ENCODE measurements around the gene OVOL2. TPM values are rescaled to one million over a fixed set of nuclear protein-coding genes. Genes with fewer than 3 reads are reported as not detected.

Gene OVOL2
- total RNA-seq, 1 donor: not detected

DNA sequence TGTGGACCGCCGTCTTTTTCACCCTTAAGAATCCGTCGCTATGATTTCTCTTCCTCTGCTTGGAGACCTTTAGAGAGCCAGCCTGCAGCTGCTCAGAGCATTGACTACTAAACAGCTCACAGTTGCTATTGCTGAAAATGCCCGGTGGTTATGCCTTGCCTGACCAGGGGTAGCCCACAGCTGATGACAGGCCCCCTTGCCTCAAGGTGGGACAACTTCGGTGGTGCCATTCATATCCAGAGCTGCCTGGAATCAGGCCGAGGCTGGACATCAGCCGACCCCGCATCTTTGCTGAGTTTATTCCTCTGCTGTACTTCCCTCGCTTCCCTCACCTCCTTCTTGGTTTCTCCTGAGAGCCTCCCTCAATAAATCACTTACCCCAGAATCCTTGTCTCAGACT is 39.6 kb downstream of the OVOL2 start:
- no peak for DNase-seq (ENCODE audit: low read depth in 2 of 3, low spot score in 2 of 3)

DNA sequence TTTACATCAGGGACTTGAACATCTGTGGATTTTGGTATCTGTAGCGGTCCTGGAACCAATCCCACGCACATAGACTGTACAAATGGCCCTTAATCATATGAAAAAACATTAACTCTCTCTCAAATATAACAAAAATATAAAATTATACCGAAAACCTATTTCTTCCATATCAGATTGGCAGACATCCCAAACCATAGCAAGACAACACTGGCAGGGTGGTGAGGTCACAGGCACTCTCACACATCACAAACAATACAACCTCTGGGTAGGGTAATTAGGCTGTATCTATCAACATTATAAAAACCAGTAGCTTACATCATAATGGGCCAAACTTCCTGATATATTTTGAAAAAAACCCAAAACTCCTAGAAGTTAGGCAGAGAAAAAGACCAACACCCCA is 40.9 kb downstream of the OVOL2 start:
- no peak for DNase-seq (ENCODE audit: low read depth in 2 of 3, low spot score in 2 of 3)

DNA sequence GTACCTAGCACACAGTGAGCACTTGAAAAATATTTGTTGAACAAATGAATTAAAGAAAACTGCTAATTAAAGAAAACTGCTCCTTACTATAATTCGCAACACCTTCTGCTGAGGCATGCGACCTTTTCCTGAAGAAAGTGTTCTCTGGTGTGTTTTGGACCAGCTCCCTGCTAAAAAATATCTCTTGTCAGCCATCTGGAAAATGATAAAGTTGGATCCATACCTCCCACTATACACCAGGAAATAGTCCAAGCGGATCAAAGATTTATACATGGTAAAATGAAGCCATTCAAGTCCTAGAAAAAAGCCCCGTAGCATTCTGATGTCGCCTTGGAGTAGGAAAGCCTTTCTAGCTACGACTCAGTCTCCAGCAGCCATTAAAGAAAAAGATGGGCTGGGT is 43.3 kb downstream of the OVOL2 start:
- DNase-seq (ENCODE audit: low read depth in 2 of 3, low spot score in 2 of 3): no peak

DNA sequence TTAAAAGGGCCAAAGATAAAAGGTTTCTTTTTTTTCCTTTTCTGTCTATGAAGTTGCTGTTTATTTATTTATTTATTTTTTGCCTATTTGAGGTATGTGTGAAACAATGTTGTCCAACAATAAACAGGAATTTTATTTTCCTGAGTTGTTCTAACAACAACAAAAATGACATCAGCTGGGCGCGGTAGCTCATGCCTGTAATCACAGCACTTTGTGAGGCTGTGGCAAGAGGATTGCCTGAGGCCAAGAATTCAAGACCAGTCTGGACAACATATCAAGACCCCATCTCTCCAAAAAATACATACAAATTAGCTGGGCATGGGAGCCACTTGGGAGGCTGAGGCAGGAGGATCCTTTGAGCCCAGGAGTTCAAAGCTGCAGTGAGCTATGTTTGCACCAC is 44.8 kb downstream of the OVOL2 start:
- DNase-seq (ENCODE audit: low read depth in 2 of 3, low spot score in 2 of 3): no peak

DNA sequence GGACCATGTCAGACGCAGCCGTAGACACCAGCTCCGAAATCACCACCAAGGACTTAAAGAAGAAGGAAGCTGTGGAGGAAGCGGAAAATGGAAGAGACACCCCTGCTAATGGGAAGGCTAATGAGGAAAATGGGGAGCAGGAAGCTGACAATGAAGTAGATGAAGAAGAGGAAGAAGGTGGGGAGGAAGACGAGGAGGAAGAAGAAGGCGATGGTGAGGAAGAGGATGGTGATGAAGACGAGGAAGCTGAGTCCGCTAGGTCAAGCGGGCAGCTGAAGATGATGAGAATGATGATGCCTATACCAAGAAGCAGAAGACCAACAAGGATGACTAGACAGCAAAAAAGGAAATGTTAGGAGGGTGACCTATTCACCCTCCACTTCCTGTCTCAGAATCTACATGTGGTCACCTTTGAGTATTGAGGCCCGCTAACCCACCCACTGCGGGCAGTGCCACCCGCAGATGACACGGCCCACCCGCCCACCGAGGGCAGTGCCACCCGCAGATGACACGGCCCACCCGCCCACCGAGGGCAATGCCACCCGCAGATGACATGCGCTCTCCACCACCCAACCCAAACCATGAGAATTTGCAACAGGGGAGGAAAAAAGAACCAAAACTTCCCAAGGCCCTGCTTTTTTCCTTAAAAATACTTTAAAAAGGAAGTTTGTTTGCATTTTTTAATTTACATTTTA is 45.6 kb downstream of the OVOL2 start:
- no peak for DNase-seq (ENCODE audit: low read depth in 2 of 3, low spot score in 2 of 3)

DNA sequence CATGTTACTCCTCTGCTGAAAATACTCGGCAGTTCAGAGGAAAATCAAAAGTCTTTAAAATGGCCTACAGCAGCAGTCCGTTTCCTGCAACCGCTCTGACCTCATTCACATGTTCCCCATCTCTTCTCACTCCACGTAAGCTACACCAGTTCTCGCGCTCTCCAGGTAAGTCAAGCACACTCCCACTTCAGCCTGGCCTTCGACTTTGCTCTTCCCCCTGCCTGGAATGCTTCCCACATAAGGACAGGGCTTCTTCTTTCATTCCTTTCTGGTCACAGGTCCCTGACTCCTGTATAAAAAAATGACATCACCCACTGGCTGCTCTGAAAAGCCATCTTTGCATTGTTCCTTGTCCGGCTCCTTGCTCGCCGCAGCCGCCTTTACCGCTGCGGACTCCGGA is 46.2 kb downstream of the OVOL2 start:
- DNase-seq (ENCODE audit: low read depth in 2 of 3, low spot score in 2 of 3): no peak

DNA sequence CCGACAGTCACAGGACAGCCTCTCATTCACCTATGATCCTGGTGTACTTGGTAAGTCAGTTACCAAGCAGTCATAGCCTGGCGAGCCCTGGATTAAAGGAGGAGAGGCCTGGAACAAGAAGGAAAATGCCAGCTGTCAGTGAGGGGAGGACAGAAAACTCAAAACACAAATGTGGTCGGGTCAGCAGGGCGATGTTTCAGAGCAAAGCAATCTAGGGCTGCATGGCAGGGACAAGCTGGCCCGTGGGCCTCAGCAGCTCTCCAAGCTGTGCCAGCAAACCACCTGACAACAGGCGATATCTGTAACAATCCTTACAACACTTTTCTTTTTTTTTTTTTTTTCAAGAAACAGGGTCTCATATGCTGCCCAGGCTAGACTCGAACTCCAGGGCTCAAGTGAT is 48.6 kb downstream of the OVOL2 start:
- DNase-seq (ENCODE audit: low read depth in 2 of 3, low spot score in 2 of 3): no peak

DNA sequence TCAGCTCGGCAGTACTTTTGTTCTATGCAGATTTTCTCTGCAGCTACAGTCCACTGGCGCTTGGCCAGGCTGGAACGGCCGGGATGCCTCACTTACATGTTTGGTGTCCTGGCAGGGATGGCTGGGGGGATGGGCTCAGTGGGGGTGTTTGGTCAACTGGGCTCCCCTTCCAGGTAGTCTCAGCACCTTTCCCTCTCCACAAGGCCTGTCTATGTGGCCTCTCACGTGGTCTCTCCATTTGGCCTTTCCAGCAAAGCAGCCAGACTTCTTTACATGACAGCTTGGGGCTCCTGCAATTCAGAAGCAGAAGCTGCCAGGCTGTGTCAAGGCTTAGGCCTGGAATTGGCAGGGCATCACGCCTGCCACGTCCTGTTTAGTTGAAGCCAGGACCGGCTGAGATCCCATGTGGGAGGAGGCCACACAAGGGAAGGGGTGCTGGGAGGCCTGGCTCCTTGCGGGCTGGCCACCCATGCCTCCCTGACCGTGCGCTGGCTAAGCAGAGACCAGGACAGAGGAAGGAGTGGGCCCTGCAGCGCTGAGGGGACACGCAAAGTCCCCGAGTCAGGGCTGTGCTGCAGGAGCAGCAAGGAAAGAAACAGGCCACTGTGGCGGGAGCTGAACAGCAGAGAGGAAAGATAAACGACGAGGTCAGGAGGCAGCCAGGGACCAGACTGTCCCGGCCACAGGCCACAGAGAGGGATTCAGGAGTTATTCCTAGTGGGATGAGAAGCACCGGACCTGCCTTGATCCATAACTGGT is 50.0 kb downstream of the OVOL2 start:
- no peak for DNase-seq (ENCODE audit: low read depth in 2 of 3, low spot score in 2 of 3)

DNA sequence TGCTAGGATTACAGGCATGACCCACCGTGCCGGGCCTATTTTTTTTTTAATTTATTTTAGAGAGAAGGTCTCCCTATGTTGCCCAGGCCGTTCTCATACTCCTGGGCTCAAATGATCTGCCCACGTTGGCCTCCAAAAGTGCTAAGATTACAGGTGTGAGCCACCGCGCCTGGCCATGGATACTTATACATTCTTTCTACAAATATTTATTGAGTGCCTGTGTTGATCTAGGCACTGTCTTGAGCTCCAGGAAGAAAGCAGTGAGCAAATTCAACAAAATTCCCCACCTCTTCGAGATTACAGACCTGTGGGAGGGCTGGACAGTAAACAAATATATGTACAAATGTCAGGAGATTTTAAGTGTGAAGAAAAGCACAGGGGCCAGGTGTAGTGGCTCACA is 51.0 kb downstream of the OVOL2 start:
- DNase-seq (ENCODE audit: low read depth in 2 of 3, low spot score in 2 of 3): no peak

DNA sequence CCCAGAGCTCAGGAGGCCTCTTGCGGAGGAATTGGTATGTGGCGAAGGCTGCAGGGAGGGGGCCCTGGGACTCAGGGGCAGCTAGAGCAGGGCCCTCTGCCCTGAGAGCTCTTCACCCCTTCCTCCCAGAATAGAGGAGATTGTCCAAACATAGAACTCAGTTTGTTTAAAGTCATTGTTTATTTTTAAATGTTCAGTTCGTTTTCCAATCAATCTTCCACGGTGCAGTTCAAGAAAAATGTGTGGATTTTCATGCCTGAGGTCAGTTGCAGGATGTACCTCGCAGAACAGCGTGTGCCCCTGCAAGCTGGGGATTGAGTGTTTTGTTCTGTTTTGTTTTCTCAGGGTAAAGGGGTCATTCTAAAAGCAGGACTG is 51.7 kb downstream of the OVOL2 start:
- DNase-seq (ENCODE audit: low read depth in 2 of 3, low spot score in 2 of 3): no peak

DNA sequence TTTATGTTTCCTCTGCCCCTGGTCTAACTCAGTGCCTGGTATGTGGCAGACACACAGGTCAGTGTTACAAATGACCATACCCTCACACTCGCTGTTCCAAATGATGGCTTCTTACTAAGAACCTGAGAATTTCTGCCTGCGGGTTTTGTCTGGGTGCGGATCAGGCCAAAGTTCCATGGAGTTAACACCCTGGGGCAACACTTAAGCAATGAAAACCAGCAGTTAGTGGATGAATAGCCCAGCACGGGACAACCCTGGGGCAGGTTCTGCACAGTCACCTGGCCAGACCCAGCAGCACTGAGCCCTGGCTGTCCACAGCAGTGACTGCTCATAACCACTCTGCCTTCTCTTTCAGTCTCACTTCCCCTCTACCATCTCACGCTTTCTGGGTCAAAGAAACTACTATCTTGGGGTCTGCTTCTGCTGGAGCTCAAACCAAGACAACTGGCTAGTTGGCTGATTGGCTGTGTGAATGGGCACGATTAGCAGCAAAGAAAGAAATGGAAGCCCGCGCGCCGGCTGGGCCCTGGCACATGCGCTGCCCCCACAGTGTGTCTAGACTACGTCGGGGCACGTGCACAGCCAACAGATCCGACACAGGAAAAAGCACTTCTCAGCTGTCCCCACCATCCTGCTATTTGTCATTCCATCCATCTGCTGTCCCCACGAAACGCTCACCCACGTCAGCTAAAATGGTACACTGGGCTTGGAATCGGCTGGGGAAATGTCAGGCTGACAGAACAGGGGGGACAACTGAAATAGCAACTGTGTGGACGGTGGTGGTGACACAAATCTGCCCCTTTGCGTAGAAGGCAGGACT is 52.3 kb downstream of the OVOL2 start:
- DNase-seq (ENCODE audit: low read depth in 2 of 3, low spot score in 2 of 3): no peak

DNA sequence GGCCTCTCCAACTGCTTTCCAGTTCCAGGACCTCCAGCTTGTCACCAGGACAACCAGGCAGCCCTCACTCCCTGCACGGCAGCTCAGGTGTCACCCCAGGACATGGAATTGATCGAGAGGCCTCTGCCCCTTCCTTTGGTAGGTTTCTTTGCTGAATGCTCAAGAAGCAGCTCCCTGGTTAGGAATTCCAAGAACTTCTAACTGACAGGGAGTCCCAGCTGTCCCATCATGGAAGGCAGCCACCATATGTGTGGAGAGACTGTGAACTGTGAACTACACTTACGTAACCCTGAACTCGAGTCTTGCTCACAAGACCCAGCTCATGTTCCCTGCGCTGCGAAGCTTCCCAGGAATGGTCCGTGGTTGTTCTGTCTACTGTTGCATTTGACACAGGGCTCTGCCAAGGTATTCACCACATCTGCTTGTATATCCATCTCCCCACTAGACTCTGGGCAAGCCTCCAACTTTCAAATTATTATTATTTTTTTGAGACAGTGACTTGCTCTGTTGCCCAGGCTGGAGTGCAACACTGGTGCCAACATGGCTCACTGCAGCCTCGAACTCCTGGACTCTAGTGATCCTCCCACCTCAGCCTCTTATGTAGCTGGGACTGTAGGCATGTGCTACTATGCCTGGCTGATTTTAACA is 53.2 kb downstream of the OVOL2 start:
- DNase-seq (ENCODE audit: low read depth in 2 of 3, low spot score in 2 of 3): no peak

DNA sequence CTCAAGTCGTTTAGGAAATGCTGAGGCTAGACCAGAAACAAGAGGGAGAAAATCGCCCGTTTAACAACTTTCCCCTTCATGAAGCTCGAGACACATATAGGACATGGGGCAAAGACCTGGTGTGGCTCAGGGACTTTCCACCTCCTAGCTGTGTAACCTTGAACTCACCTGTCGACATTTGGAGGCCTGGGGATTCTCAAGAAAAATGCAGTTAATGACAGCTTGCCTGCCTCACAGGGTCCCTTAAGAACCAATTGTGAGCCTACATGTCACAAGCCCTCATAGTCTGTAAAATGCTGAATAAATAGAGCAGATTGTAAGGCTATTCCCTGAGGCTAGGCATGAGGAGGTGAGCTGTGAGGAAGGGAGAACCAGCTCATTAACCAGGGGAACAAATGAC is 53.8 kb downstream of the OVOL2 start:
- no peak for DNase-seq (ENCODE audit: low read depth in 2 of 3, low spot score in 2 of 3)

DNA sequence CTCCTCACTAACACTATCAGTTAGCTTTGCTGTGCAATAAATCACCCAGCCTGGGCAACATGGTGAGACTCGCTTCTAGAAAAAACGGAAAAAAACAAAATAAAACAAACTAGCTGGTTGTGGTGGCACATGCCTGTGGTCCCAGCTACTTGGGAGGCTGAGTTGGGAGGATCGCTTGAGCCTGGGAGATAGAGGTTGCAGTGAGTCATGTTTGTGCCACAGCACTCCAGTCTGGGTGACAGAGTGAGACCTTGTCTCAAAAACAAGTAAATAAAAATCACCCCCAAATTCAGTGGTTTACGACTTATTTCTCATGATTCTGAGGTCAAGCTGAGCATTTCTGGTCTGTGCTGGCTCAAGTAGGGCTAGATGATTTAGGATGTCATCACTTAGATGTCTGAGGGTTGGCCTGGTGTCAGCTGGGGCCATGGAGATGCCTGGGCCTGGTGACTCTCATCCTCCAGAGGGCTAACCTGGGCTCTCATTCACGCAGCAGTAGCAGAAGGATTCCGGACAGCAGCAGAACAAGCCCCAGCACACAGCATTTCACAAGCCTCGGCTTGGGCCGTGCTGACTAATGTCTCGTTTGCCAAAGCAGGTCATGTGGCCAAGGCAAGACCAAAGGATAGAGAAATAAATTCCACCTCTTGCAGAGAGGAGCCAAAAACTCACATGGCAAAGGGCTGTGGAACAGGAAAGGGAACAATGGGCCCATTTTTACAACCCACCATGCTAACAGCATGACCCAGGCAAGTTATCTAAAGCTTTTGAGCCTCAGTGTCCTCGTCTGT is 56.4 kb downstream of the OVOL2 start:
- DNase-seq (ENCODE audit: low read depth in 2 of 3, low spot score in 2 of 3): no peak

DNA sequence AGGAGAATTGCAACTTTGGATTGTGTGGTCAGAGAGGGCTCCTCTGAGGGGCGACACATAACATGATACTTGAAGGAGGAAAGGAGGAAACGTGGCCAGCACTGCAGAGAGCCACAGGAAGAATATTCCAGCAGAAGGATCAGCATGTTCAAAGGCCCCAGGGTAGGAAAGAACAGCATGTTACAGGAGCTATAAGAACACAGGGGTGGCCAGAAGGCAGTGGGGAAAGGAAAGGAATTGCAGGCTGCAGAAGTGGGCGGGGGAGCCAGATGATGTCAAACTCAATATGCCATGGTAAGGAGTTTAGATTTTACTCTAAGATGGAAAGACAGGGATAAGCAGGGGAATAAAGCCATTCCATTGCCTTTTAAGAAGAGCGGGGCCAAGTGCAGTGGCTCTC is 58.1 kb downstream of the OVOL2 start:
- no peak for DNase-seq (ENCODE audit: low read depth in 2 of 3, low spot score in 2 of 3)

DNA sequence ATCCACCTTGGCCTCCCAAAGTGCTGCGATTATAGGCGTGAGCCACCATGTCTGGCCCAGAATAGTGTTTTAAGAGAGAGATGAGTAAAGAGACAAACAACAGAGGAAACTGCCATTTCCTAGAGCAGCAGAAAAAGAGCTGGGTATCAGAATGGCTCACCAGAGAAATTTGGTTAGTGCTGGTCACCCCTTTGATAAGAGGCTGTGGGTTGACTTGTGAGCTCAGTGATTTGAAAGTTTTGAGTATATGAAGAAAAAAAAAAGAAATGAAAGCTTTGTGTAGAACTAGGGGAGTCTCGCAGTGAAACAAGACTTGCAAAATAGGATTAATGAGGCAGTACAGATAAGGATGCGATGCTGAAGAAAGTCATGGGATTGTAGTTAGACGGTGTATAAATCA is 59.3 kb downstream of the OVOL2 start:
- DNase-seq (ENCODE audit: low read depth in 2 of 3, low spot score in 2 of 3): no peak

DNA sequence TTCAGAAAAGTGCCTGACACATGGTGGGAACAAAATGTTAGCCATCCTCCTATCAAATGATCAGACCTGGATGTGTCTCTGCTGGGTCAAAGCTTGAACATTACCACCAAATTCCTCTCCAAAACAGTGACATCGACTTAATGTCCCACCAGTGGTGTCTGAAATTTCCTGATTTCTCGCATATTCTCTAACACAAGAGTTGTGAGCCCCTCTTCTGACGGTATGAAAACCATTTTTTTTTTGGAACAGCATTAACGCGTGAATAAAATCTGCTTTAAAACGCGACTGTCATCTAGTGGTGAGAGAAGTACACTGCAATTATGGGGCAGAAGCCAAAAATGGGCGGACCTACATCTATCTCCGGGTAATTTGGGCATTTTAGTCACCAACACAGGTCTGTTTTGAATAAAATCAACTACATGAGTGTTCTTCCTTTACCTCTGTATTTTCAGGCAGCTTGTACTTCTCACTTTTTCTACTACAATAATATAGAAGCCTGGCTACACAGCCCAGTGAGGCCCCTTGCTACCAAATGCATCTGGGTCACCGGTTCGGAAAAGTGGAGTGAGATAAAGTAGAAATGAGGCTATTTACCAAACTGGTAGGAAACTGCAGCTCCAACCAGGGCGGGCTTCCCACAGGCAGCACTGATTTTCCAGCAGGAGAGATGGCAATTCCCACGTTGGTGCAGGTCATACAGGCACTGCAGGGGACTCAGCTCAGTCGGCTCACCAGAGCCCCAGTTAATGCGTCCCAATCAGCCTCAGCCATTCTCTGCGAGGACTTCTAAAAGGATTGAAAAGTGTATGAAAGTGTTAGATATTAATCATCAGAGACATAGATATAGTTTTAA is 61.5 kb downstream of the OVOL2 start:
- DNase-seq (ENCODE audit: low read depth in 2 of 3, low spot score in 2 of 3): peak; percentile 36 to 85 (median 67)

DNA sequence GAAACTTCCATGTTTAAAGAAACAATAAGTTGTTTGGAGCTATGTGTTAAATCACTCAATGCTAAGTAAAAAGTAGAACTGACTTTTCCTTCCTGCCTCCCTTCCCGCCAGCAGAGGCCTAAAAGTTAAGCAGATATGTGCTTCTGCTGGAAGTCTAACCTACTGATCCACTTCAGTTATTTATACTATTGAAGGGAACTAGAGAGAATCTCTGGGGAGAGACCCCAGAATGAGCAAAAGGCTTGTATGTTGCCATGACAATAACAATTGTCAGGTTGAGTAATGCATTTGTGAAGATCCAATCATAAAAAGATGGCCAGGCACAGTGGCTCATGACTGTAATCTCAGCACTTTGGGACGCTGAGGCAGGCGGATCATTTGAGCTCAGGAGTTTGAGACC is 64.2 kb downstream of the OVOL2 start:
- no peak for DNase-seq (ENCODE audit: low read depth in 2 of 3, low spot score in 2 of 3)

DNA sequence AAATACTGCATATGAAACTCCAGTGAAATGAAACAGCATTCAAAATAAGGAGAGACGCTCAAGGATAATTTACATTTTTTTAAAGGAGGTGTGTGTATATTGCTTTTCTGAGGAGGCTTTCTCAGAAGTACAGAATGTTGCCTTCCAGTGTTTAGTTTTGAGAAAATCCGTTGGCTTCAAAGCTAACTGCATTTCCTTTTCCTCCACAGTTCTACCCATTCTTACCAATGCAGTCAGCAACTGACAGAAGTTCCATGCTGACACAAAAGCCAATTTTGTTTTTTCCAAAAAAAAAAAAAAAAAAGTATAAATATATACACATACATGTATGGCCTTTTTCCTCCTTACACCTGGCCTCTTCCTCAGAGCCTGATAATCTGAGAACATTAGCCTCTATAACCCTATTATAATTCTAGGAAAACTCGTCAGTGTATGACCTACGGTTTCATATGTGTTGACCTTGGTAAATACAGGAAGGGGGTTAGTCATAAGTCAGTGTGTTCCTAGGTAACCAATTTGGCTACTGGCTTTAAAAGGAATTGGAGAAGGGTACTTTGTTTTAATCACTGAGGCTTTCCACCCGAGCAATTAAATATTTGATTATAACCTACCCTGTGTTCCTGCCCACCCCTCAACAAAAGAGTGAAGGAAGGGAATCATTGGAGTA is 64.7 kb downstream of the OVOL2 start:
- no peak for DNase-seq (ENCODE audit: low read depth in 2 of 3, low spot score in 2 of 3)
